ENCODE results near the gene PARN. TPM values are rescaled to one million over a fixed set of nuclear protein-coding genes. Genes with fewer than 3 reads are reported as not detected.

The PARN gene
- total and polyA plus RNA-seq, 9 of the 15 experiments (the other 6 are each of a cell fraction or from before 2014, with no cell fraction given), result 9.6 to 51.3 (median 40.4) TPM

DNA sequence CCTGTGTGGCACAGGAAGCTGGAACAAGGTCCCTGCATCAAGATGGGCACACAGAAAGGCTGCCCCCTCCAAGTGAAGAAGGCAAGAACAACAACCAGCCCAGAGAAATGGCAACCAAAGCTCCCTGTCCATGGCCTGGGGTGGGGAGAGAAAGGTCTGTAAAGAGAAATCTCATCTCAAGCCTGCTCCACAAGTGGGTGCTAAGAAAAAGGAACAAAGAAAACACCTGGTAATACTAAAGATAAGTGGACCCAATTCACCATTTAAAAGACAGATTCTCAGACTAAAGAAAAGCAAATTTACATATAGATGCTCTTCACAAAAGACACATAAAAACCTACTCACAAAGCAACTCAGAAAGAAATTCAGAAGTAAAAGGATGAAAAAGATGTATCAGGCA, 107.4 kb downstream of the PARN start:
- H3K36me3 ChIP-seq (ENCODE audit: control insufficient read depth, insufficient read depth, low read length), result no peaks in the 10 kb centered on the region
- H3K27me3 ChIP-seq (ENCODE audit: control insufficient read depth in 2 of 2, insufficient read depth in 2 of 2, low read length in 2 of 2), result no peaks in the 10 kb centered on the region
- no peaks in the 10 kb centered on the region for H3K9me3 ChIP-seq (replicated peaks; ENCODE audit: control insufficient read depth, insufficient read depth, low read depth, low read length)
- no peak overlapping the region for H2AFZ ChIP-seq (ENCODE audit: low read depth, low read length)
- H3K9me1 ChIP-seq (ENCODE audit: control insufficient read depth, insufficient read depth, low read length), result no peaks in the 10 kb centered on the region
- no peak overlapping the region for H3K27ac ChIP-seq (ENCODE audit: extremely low read depth, low read depth, low read length)
- H3K79me2 ChIP-seq (ENCODE audit: control insufficient read depth, insufficient read depth, low read length), result no peaks in the 10 kb centered on the region
- CTCF ChIA-PET (ENCODE audit: low intra/inter-chr PET ratio), result no interaction called here
- intact Hi-C loops (cut with micrococcal nuclease) (loop anchor here (10.0 kb wide), 1 partner anchor 148 kb away; no protein-coding TSS in a partner anchor), in situ Hi-C loops (cut with MboI) (loop anchor here (10.0 kb wide), 1 partner anchor 598 kb away; the partner anchor contains the start of gene ERCC4)
- no TSS peak for BruUV-seq (replicated peaks)
- DNase-seq (ENCODE audit: extremely low read depth in 1 of 4, low spot score in 3 of 4), result no peak
- H3K4me1 ChIP-seq (replicated peaks in 1 of 2; ENCODE audit: control insufficient read depth in 2 of 2, insufficient read depth in 2 of 2, low read length in 2 of 2), result peaks cover 0 to 8% of the 10 kb centered on the region in 2 experiments; a peak in 4 of 5 replicates
- H3K9ac ChIP-seq (ENCODE audit: insufficient read depth in 1 of 2, low read depth in 2 of 2, low read length in 2 of 2), result no peak overlapping the region
- POLR2A ChIA-PET, result interaction anchor here (1.0 kb wide), 1 partner anchor 15 kb away, joined by 4 read pairs; no protein-coding TSS in a partner anchor
- H3K4me2 ChIP-seq (ENCODE audit: insufficient read depth, low read length), result no peak overlapping the region
- H4K20me1 ChIP-seq (replicated peaks; ENCODE audit: control insufficient read depth, insufficient read depth, low read length), result no peaks in the 10 kb centered on the region
- FAIRE-seq, result no peak
- ATAC-seq, result no peak
- no peak overlapping the region for H3K4me3 ChIP-seq
- TF ChIP-seq, protein P1, sequence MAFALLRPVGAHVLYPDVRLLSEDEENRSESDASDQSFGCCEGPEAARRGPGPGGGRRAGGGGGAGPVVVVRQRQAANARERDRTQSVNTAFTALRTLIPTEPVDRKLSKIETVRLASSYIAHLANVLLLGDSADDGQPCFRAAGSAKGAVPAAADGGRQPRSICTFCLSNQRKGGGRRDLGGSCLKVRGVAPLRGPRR (CRISPR knock-in tag; IDR thresholded peaks at IDR 0.05), result no peak
- TF ChIP-seq ZEB2 (IDR thresholded peaks at IDR 0.05) (no peak), ZFP1 (CRISPR knock-in tag; IDR thresholded peaks at IDR 0.05) (no peak), CBFB (CRISPR knock-in tag; IDR thresholded peaks at IDR 0.05) (no peak), FOXK2 (conservative IDR thresholded peaks at IDR 0.05 in 1 of 2, IDR thresholded peaks at IDR 0.05 in 1 of 2; ENCODE audit: low read depth in 2 of 2) (no peak), TFAM (CRISPR knock-in tag; conservative IDR thresholded peaks at IDR 0.05) (no peak), SRSF7 (optimal IDR thresholded peaks at IDR 0.05; ENCODE audit: low read depth, low read length) (no peak), SMARCC2 (IDR thresholded peaks at IDR 0.05; ENCODE audit: low read depth) (no peak), ETV6 (IDR thresholded peaks at IDR 0.05; ENCODE audit: borderline replicate concordance in 1 of 2, low read depth in 2 of 2, low read length in 1 of 2) (no peak), ETV6 (CRISPR knock-in tag; IDR thresholded peaks at IDR 0.05; ENCODE audit: borderline replicate concordance) (no peak), KDM4B (IDR thresholded peaks at IDR 0.05; ENCODE audit: borderline replicate concordance in 2 of 2, low read depth in 1 of 2) (no peak)
- TF ChIP-seq, protein P2, sequence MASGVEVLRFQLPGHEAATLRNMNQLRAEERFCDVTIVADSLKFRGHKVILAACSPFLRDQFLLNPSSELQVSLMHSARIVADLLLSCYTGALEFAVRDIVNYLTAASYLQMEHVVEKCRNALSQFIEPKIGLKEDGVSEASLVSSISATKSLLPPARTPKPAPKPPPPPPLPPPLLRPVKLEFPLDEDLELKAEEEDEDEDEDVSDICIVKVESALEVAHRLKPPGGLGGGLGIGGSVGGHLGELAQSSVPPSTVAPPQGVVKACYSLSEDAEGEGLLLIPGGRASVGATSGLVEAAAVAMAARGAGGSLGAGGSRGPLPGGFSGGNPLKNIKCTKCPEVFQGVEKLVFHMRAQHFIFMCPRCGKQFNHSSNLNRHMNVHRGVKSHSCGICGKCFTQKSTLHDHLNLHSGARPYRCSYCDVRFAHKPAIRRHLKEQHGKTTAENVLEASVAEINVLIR (CRISPR knock-in tag; IDR thresholded peaks at IDR 0.05), result no peak
- TF ChIP-seq, protein P3, sequence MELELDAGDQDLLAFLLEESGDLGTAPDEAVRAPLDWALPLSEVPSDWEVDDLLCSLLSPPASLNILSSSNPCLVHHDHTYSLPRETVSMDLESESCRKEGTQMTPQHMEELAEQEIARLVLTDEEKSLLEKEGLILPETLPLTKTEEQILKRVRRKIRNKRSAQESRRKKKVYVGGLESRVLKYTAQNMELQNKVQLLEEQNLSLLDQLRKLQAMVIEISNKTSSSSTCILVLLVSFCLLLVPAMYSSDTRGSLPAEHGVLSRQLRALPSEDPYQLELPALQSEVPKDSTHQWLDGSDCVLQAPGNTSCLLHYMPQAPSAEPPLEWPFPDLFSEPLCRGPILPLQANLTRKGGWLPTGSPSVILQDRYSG (tag; conservative IDR thresholded peaks at IDR 0.05; ENCODE audit: low read depth), result no peak
- TF ChIP-seq, protein P4, sequence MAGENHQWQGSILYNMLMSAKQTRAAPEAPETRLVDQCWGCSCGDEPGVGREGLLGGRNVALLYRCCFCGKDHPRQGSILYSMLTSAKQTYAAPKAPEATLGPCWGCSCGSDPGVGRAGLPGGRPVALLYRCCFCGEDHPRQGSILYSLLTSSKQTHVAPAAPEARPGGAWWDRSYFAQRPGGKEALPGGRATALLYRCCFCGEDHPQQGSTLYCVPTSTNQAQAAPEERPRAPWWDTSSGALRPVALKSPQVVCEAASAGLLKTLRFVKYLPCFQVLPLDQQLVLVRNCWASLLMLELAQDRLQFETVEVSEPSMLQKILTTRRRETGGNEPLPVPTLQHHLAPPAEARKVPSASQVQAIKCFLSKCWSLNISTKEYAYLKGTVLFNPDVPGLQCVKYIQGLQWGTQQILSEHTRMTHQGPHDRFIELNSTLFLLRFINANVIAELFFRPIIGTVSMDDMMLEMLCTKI (IDR thresholded peaks at IDR 0.05; ENCODE audit: partially characterized antibody), result no peak
- TF ChIP-seq, protein P5, sequence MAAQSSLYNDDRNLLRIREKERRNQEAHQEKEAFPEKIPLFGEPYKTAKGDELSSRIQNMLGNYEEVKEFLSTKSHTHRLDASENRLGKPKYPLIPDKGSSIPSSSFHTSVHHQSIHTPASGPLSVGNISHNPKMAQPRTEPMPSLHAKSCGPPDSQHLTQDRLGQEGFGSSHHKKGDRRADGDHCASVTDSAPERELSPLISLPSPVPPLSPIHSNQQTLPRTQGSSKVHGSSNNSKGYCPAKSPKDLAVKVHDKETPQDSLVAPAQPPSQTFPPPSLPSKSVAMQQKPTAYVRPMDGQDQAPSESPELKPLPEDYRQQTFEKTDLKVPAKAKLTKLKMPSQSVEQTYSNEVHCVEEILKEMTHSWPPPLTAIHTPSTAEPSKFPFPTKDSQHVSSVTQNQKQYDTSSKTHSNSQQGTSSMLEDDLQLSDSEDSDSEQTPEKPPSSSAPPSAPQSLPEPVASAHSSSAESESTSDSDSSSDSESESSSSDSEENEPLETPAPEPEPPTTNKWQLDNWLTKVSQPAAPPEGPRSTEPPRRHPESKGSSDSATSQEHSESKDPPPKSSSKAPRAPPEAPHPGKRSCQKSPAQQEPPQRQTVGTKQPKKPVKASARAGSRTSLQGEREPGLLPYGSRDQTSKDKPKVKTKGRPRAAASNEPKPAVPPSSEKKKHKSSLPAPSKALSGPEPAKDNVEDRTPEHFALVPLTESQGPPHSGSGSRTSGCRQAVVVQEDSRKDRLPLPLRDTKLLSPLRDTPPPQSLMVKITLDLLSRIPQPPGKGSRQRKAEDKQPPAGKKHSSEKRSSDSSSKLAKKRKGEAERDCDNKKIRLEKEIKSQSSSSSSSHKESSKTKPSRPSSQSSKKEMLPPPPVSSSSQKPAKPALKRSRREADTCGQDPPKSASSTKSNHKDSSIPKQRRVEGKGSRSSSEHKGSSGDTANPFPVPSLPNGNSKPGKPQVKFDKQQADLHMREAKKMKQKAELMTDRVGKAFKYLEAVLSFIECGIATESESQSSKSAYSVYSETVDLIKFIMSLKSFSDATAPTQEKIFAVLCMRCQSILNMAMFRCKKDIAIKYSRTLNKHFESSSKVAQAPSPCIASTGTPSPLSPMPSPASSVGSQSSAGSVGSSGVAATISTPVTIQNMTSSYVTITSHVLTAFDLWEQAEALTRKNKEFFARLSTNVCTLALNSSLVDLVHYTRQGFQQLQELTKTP (IDR thresholded peaks at IDR 0.05; ENCODE audit: low read depth in 1 of 2, partially characterized antibody in 2 of 2), result no peak

All from K562 (cell line).